ENCODE data around the gene HMCN1.

- TF ChIP-seq EP300 (IDR thresholded peaks at IDR 0.05) (no peak), CTCF (IDR thresholded peaks at IDR 0.05) (no peak), POLR2A (IDR thresholded peaks at IDR 0.05) (no peak)
These were observed 391.3 kb downstream of the HMCN1 start for GRCh38 chr1:186125511-186125910.
